ENCODE measurements around the gene NEK7.
"Not testable (repeated sequence)": the region's sequence is repeated elsewhere in the genome, so short reads cannot be mapped to it uniquely, and the experiment has no call there.

NEK7 gene

DNA sequence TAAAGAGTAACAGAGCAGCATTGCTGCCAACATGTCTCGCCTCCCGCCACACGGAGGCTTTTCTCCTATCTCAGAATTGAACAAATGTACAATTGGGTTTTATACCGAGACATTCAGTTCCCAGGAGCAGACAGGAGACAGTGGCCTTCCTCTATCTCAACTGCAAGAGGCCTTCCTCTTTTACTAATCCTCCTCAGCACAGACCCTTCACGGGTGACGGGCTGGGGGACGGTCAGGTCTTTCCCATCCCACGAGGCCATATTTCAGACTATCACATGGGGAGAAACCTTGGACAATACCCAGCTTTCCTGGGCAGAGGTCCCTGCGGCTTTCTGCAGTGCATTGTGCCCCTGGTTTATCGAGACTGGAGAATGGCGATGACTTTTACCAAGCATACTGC, 26.7 kb upstream of the NEK7 start:
- H2BK12ac ChIP-seq (ENCODE audit: low read length); H3K14ac ChIP-seq (ENCODE audit: low read length); H2BK5ac ChIP-seq (ENCODE audit: low read depth, low read length, poor library complexity); H3K79me1 ChIP-seq (ENCODE audit: low read length); H3K18ac ChIP-seq (ENCODE audit: low read length); H2BK120ac ChIP-seq (ENCODE audit: insufficient read depth, low read length, poor library complexity); H3K36me3 ChIP-seq (ENCODE audit: control insufficient read depth in 1 of 2, insufficient read depth in 2 of 2, low read length in 2 of 2); H3K9me3 ChIP-seq (ENCODE audit: insufficient read depth, low read depth, low read length); H3K79me2 ChIP-seq (ENCODE audit: control insufficient read depth, insufficient read depth, low read length, poor library complexity); H3K4me1 ChIP-seq (ENCODE audit: control insufficient read depth in 1 of 2, insufficient read depth in 2 of 2, low read length in 2 of 2); H4K91ac ChIP-seq (ENCODE audit: low read depth, low read length); H3K27ac ChIP-seq (ENCODE audit: low read depth, low read length); H2AFZ ChIP-seq (ENCODE audit: insufficient read depth, low read length, poor library complexity); H3K23ac ChIP-seq (ENCODE audit: low read length); H3K9ac ChIP-seq (ENCODE audit: low read length); H3K4me2 ChIP-seq (ENCODE audit: low read length); H4K8ac ChIP-seq (ENCODE audit: low read depth, low read length); DNase-seq; H4K12ac ChIP-seq (ENCODE audit: low read depth, low read length); H2AK5ac ChIP-seq (ENCODE audit: low read length); H3K4ac ChIP-seq (ENCODE audit: low read depth, low read length); H3K27me3 ChIP-seq (ENCODE audit: insufficient read depth, low read length); H3K4me3 ChIP-seq (ENCODE audit: low read depth, low read length): not testable (repeated sequence)
- no CpG with 5 or more reads among the region's 11 CpGs for WGBS (ENCODE audit: extremely low coverage, insufficient coverage, insufficient read length)

GRCh38 chr1:198132060-198132781, 24.6 kb upstream of the NEK7 start:
- no CpG with 5 or more reads among the region's 6 CpGs for WGBS (ENCODE audit: extremely low coverage, insufficient coverage, insufficient read length)
- no peak overlapping the region for H3K23ac ChIP-seq (ENCODE audit: low read length)
- H3K4me3 ChIP-seq (ENCODE audit: low read depth, low read length) = no peak overlapping the region

DNA sequence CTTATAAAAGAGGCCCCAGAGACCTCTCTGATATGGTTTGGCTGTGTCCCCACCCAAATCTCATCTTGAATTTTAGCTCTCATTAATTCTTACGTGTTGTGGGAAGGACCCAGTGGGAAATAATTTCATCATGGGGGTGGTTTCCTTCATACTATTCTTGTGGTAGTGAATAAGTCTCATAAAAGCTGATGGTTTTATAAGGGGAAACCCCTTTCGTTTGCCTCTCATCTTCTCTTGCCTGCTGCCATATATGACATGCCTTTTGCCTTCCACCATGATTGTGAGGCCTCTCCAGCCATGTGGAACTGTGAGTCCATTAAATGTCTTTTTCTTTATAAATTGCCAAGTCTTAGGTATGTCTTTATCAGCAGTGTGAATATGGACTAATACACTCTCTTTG, 22.5 kb upstream of the NEK7 start:
- H3K9ac ChIP-seq (ENCODE audit: low read length) = no peak overlapping the region
- no peaks in the 10 kb centered on the region for H3K27me3 ChIP-seq (ENCODE audit: insufficient read depth, low read length)
- no peak overlapping the region for H3K4me2 ChIP-seq (ENCODE audit: low read length)
- H4K8ac ChIP-seq (ENCODE audit: low read depth, low read length) = no peak overlapping the region
- no peak overlapping the region for H3K14ac ChIP-seq (ENCODE audit: low read length)
- H3K23ac ChIP-seq (ENCODE audit: low read length) = no peak overlapping the region
- no peaks in the 10 kb centered on the region for H3K4me1 ChIP-seq (ENCODE audit: control insufficient read depth in 1 of 2, insufficient read depth in 2 of 2, low read length in 2 of 2)
- no peaks in the 10 kb centered on the region for H3K79me1 ChIP-seq (ENCODE audit: low read length)
- no peak overlapping the region for H2BK120ac ChIP-seq (ENCODE audit: insufficient read depth, low read length, poor library complexity)
- H2AFZ ChIP-seq (ENCODE audit: insufficient read depth, low read length, poor library complexity) = no peak overlapping the region
- H3K36me3 ChIP-seq (ENCODE audit: control insufficient read depth in 1 of 2, insufficient read depth in 2 of 2, low read length in 2 of 2) = no peaks in the 10 kb centered on the region
- no peak overlapping the region for H3K18ac ChIP-seq (ENCODE audit: low read length)
- H3K4me3 ChIP-seq (ENCODE audit: low read depth, low read length) = no peak overlapping the region
- no peaks in the 10 kb centered on the region for H3K9me3 ChIP-seq (ENCODE audit: insufficient read depth, low read depth, low read length)
- no peak overlapping the region for H3K27ac ChIP-seq (ENCODE audit: low read depth, low read length)
- no CpG with 5 or more reads among the region's 2 CpGs for WGBS (ENCODE audit: extremely low coverage, insufficient coverage, insufficient read length)
- no peak overlapping the region for H3K4ac ChIP-seq (ENCODE audit: low read depth, low read length)
- DNase-seq = no peak
- no peak overlapping the region for H2BK5ac ChIP-seq (ENCODE audit: low read depth, low read length, poor library complexity)
- H4K91ac ChIP-seq (ENCODE audit: low read depth, low read length) = no peak overlapping the region
- no peaks in the 10 kb centered on the region for H3K79me2 ChIP-seq (ENCODE audit: control insufficient read depth, insufficient read depth, low read length, poor library complexity)
- H2BK12ac ChIP-seq (ENCODE audit: low read length) = no peak overlapping the region
- no peak overlapping the region for H4K12ac ChIP-seq (ENCODE audit: low read depth, low read length)
- no peak overlapping the region for H2AK5ac ChIP-seq (ENCODE audit: low read length)

More at GRCh38 chr1:198132060-198132781, 24.6 kb upstream of the NEK7 start:
- H4K91ac ChIP-seq (ENCODE audit: low read depth, low read length) = no peak overlapping the region
- H3K27me3 ChIP-seq (ENCODE audit: insufficient read depth, low read length) = no peaks in the 10 kb centered on the region
- no peak overlapping the region for H3K4me2 ChIP-seq (ENCODE audit: low read length)
- no peak overlapping the region for H4K8ac ChIP-seq (ENCODE audit: low read depth, low read length)
- H3K79me2 ChIP-seq (ENCODE audit: control insufficient read depth, insufficient read depth, low read length, poor library complexity) = no peaks in the 10 kb centered on the region
- no peak overlapping the region for H2AFZ ChIP-seq (ENCODE audit: insufficient read depth, low read length, poor library complexity)
- H3K4ac ChIP-seq (ENCODE audit: low read depth, low read length) = no peak overlapping the region
- H3K9me3 ChIP-seq (ENCODE audit: insufficient read depth, low read depth, low read length) = no peaks in the 10 kb centered on the region
- H3K4me1 ChIP-seq (ENCODE audit: control insufficient read depth in 1 of 2, insufficient read depth in 2 of 2, low read length in 2 of 2) = peaks cover 0 to 3% of the 10 kb centered on the region in 2 experiments
- no peak overlapping the region for H4K12ac ChIP-seq (ENCODE audit: low read depth, low read length)
- no peak overlapping the region for H3K9ac ChIP-seq (ENCODE audit: low read length)
- no peaks in the 10 kb centered on the region for H3K36me3 ChIP-seq (ENCODE audit: control insufficient read depth in 1 of 2, insufficient read depth in 2 of 2, low read length in 2 of 2)
- peak in 1 of 2 donors; percentile 38 for DNase-seq
- H3K14ac ChIP-seq (ENCODE audit: low read length) = no peak overlapping the region
- no peak overlapping the region for H3K18ac ChIP-seq (ENCODE audit: low read length)
- no peak overlapping the region for H3K27ac ChIP-seq (ENCODE audit: low read depth, low read length)
- H2AK5ac ChIP-seq (ENCODE audit: low read length) = no peak overlapping the region
- H2BK12ac ChIP-seq (ENCODE audit: low read length) = no peak overlapping the region
- no peaks in the 10 kb centered on the region for H3K79me1 ChIP-seq (ENCODE audit: low read length)
- no peak overlapping the region for H2BK5ac ChIP-seq (ENCODE audit: low read depth, low read length, poor library complexity)
- no peak overlapping the region for H2BK120ac ChIP-seq (ENCODE audit: insufficient read depth, low read length, poor library complexity)

GRCh38 chr1:198135366-198135765, 21.4 kb upstream of the NEK7 start:
- peak; percentile 40 to 83 for DNase-seq
- Histone ChIP-seq H3K36me3 (ENCODE audit: control insufficient read depth in 1 of 2, insufficient read depth in 2 of 2, low read length in 2 of 2) (no peaks in the 10 kb centered on the region), H3K4ac (ENCODE audit: low read depth, low read length) (no peak overlapping the region), H3K79me1 (ENCODE audit: low read length) (no peaks in the 10 kb centered on the region), H3K27ac (ENCODE audit: low read depth, low read length) (no peak overlapping the region), H3K9ac (ENCODE audit: low read length) (no peak overlapping the region), H3K23ac (ENCODE audit: low read length) (no peak overlapping the region), H2BK120ac (ENCODE audit: insufficient read depth, low read length, poor library complexity) (no peak overlapping the region), H2AK5ac (ENCODE audit: low read length) (no peak overlapping the region), H3K4me1 (ENCODE audit: control insufficient read depth in 1 of 2, insufficient read depth in 2 of 2, low read length in 2 of 2) (no peaks in the 10 kb centered on the region), H3K4me2 (ENCODE audit: low read length) (no peak overlapping the region), H3K27me3 (ENCODE audit: insufficient read depth, low read length) (no peaks in the 10 kb centered on the region), H3K18ac (ENCODE audit: low read length) (no peak overlapping the region), H3K14ac (ENCODE audit: low read length) (no peak overlapping the region), H4K8ac (ENCODE audit: low read depth, low read length) (no peak overlapping the region), H2AFZ (ENCODE audit: insufficient read depth, low read length, poor library complexity) (no peak overlapping the region), H4K91ac (ENCODE audit: low read depth, low read length) (no peak overlapping the region), H3K4me3 (ENCODE audit: low read depth, low read length) (no peak overlapping the region), H2BK12ac (ENCODE audit: low read length) (no peak overlapping the region), H2BK5ac (ENCODE audit: low read depth, low read length, poor library complexity) (no peak overlapping the region), H3K9me3 (ENCODE audit: insufficient read depth, low read depth, low read length) (no peaks in the 10 kb centered on the region), H4K12ac (ENCODE audit: low read depth, low read length) (no peak overlapping the region), H3K79me2 (ENCODE audit: control insufficient read depth, insufficient read depth, low read length, poor library complexity) (no peaks in the 10 kb centered on the region)
- no CpG with 5 or more reads among the region's 1 CpG for WGBS (ENCODE audit: extremely low coverage, insufficient coverage, insufficient read length)
